ENCODE data around the gene SLAMF9. TPM values are rescaled to one million over a fixed set of nuclear protein-coding genes. Genes with fewer than 3 reads are reported as not detected.

Gene SLAMF9
- total and polyA plus RNA-seq, 4 donors: not detected

- Histone ChIP-seq H3K4me3 (ENCODE audit: low read depth, low read length) (peak within 1 kb of the TSS; percentile 65), H3K27me3 (ENCODE audit: control insufficient read depth, insufficient read depth, low read length) (peaks cover 23% of the 10 kb centered on the region), H3K9me3 (ENCODE audit: control insufficient read depth, insufficient read depth, low read length) (no peaks in the 10 kb centered on the region), H3K27ac (ENCODE audit: low read depth, low read length) (peak within 1 kb of the TSS; percentile 77), H3K36me3 (ENCODE audit: control insufficient read depth, insufficient read depth, low read length) (peaks cover 40% of the 10 kb centered on the region), H3K4me1 (ENCODE audit: control insufficient read depth, insufficient read depth, low read length) (peaks cover 41% of the 10 kb centered on the region)
- DNase-seq (ENCODE audit: low read depth in 4 of 6, low spot score in 6 of 6): peak in 4 of 6 donors; percentile 53 to 92 (median 70)
- WGBS (ENCODE audit: insufficient coverage): 2% methylated on average over 58 of the region's 58 CpGs
Measured at GRCh38 chr1:159924791-159925718, 29.0 kb downstream of the SLAMF9 start, which contains the start of gene TAGLN2. Gene TAGLN2 (minus strand): TSS chr1:159925507. CDS start chr1:159920509, 4,998 bp downstream.

- Histone ChIP-seq H3K4me1 (ENCODE audit: control insufficient read depth, insufficient read depth, low read length) (peaks cover 41% of the 10 kb centered on the region), H3K36me3 (ENCODE audit: control insufficient read depth, insufficient read depth, low read length) (peaks cover 34% of the 10 kb centered on the region), H3K9me3 (ENCODE audit: control insufficient read depth, insufficient read depth, low read length) (no peaks in the 10 kb centered on the region), H3K27ac (ENCODE audit: low read depth, low read length) (peak overlapping the region; percentile 77), H3K27me3 (ENCODE audit: control insufficient read depth, insufficient read depth, low read length) (peaks cover 23% of the 10 kb centered on the region), H3K4me3 (ENCODE audit: low read depth, low read length) (peak overlapping the region; percentile 65)
- peak in 1 of 6 donors; percentile 67 for DNase-seq (ENCODE audit: low read depth in 4 of 6, low spot score in 6 of 6)
- 7% methylated on average over 23 of the region's 31 CpGs for WGBS (ENCODE audit: insufficient coverage)
Measured at GRCh38 chr1:159924025-159924790, 29.8 kb downstream of the SLAMF9 start.

- peaks cover 41% of the 10 kb centered on the region for H3K4me1 ChIP-seq (ENCODE audit: control insufficient read depth, insufficient read depth, low read length)
- peaks cover 28% of the 10 kb centered on the region for H3K36me3 ChIP-seq (ENCODE audit: control insufficient read depth, insufficient read depth, low read length)
- H3K27me3 ChIP-seq (ENCODE audit: control insufficient read depth, insufficient read depth, low read length): peaks cover 23% of the 10 kb centered on the region
- H3K4me3 ChIP-seq (ENCODE audit: low read depth, low read length): peak overlapping the region; percentile 65
- no peaks in the 10 kb centered on the region for H3K9me3 ChIP-seq (ENCODE audit: control insufficient read depth, insufficient read depth, low read length)
- peak overlapping the region; percentile 69 for H3K27ac ChIP-seq (ENCODE audit: low read depth, low read length)
- peak in 1 of 6 donors; percentile 76 for DNase-seq (ENCODE audit: low read depth in 4 of 6, low spot score in 6 of 6)
- 49% methylated on average over 16 of the region's 20 CpGs for WGBS (ENCODE audit: insufficient coverage)
Measured at GRCh38 chr1:159923203-159924024, 30.6 kb downstream of the SLAMF9 start.

- H3K9me3 ChIP-seq (ENCODE audit: control insufficient read depth, insufficient read depth, low read length): no peaks in the 10 kb centered on the region
- H3K36me3 ChIP-seq (ENCODE audit: control insufficient read depth, insufficient read depth, low read length): peaks cover 23% of the 10 kb centered on the region
- H3K27me3 ChIP-seq (ENCODE audit: control insufficient read depth, insufficient read depth, low read length): peaks cover 23% of the 10 kb centered on the region
- no peak overlapping the region for H3K4me3 ChIP-seq (ENCODE audit: low read depth, low read length)
- H3K27ac ChIP-seq (ENCODE audit: low read depth, low read length): peak overlapping the region; percentile 69
- DNase-seq (ENCODE audit: low read depth in 4 of 6, low spot score in 6 of 6): no peak
- peaks cover 41% of the 10 kb centered on the region for H3K4me1 ChIP-seq (ENCODE audit: control insufficient read depth, insufficient read depth, low read length)
- 68% methylated on average over 6 of the region's 8 CpGs for WGBS (ENCODE audit: insufficient coverage)
Measured at GRCh38 chr1:159922511-159923202, 31.4 kb downstream of the SLAMF9 start.

- Histone ChIP-seq H3K27me3 (ENCODE audit: control insufficient read depth, insufficient read depth, low read length) (peaks cover 18% of the 10 kb centered on the region), H3K4me1 (ENCODE audit: control insufficient read depth, insufficient read depth, low read length) (peaks cover 41% of the 10 kb centered on the region), H3K36me3 (ENCODE audit: control insufficient read depth, insufficient read depth, low read length) (peaks cover 15% of the 10 kb centered on the region), H3K9me3 (ENCODE audit: control insufficient read depth, insufficient read depth, low read length) (no peaks in the 10 kb centered on the region), H3K4me3 (ENCODE audit: low read depth, low read length) (no peak overlapping the region), H3K27ac (ENCODE audit: low read depth, low read length) (no peak overlapping the region)
- DNase-seq (ENCODE audit: low read depth in 4 of 6, low spot score in 6 of 6): no peak
- WGBS (ENCODE audit: insufficient coverage): 86% methylated on average over 12 of the region's 18 CpGs
Measured at GRCh38 chr1:159921700-159922504, 32.1 kb downstream of the SLAMF9 start.

GRCh38 chr1:159921251-159921650 lies 32.8 kb downstream of the SLAMF9 start:
- peaks cover 16% of the 10 kb centered on the region for H3K27me3 ChIP-seq (ENCODE audit: control insufficient read depth, insufficient read depth, low read length)
- peaks cover 15% of the 10 kb centered on the region for H3K36me3 ChIP-seq (ENCODE audit: control insufficient read depth, insufficient read depth, low read length)
- no peaks in the 10 kb centered on the region for H3K9me3 ChIP-seq (ENCODE audit: control insufficient read depth, insufficient read depth, low read length)
- peaks cover 48% of the 10 kb centered on the region for H3K4me1 ChIP-seq (ENCODE audit: control insufficient read depth, insufficient read depth, low read length)
- H3K4me3 ChIP-seq (ENCODE audit: low read depth, low read length): no peak overlapping the region
- WGBS (ENCODE audit: insufficient coverage): no CpG with 5 or more reads among the region's 1 CpG
- DNase-seq (ENCODE audit: low read depth in 4 of 6, low spot score in 6 of 6): no peak
- no peak overlapping the region for H3K27ac ChIP-seq (ENCODE audit: low read depth, low read length)

GRCh38 chr1:159920651-159921050 lies 33.4 kb downstream of the SLAMF9 start:
- Histone ChIP-seq H3K4me1 (ENCODE audit: control insufficient read depth, insufficient read depth, low read length) (peaks cover 48% of the 10 kb centered on the region), H3K4me3 (ENCODE audit: low read depth, low read length) (no peak overlapping the region), H3K36me3 (ENCODE audit: control insufficient read depth, insufficient read depth, low read length) (peaks cover 15% of the 10 kb centered on the region), H3K27me3 (ENCODE audit: control insufficient read depth, insufficient read depth, low read length) (peaks cover 10% of the 10 kb centered on the region), H3K9me3 (ENCODE audit: control insufficient read depth, insufficient read depth, low read length) (no peaks in the 10 kb centered on the region), H3K27ac (ENCODE audit: low read depth, low read length) (no peak overlapping the region)
- no CpG with 5 or more reads among the region's 1 CpG for WGBS (ENCODE audit: insufficient coverage)
- no peak for DNase-seq (ENCODE audit: low read depth in 4 of 6, low spot score in 6 of 6)

GRCh38 chr1:159920202-159920601 lies 33.8 kb downstream of the SLAMF9 start:
- H3K27me3 ChIP-seq (ENCODE audit: control insufficient read depth, insufficient read depth, low read length): peaks cover 6% of the 10 kb centered on the region
- H3K27ac ChIP-seq (ENCODE audit: low read depth, low read length): no peak overlapping the region
- 97% methylated on average over 10 of the region's 10 CpGs for WGBS (ENCODE audit: insufficient coverage)
- H3K4me3 ChIP-seq (ENCODE audit: low read depth, low read length): no peak overlapping the region
- H3K9me3 ChIP-seq (ENCODE audit: control insufficient read depth, insufficient read depth, low read length): no peaks in the 10 kb centered on the region
- H3K4me1 ChIP-seq (ENCODE audit: control insufficient read depth, insufficient read depth, low read length): peaks cover 47% of the 10 kb centered on the region
- no peak for DNase-seq (ENCODE audit: low read depth in 4 of 6, low spot score in 6 of 6)
- H3K36me3 ChIP-seq (ENCODE audit: control insufficient read depth, insufficient read depth, low read length): peaks cover 15% of the 10 kb centered on the region

Measured in spinal cord (tissue), 10 donors.